Upper lobe of left lung (tissue), 6 donors: ENCODE data around the gene GSDMA. TPM values are rescaled to one million over a fixed set of nuclear protein-coding genes. Genes with fewer than 3 reads are reported as not detected.

Experiments used
- ATAC-seq, 2 donors: fragments of 200-7000 bp; cut with Tn5 transposase; one replicate each; pipeline ENCODE4 v1.9.1; 2022; ENCODE audit warnings: mild to moderate bottlenecking in 2 of 2, moderate library complexity in 2 of 2; ENCODE audit not compliant: low FRiP score in 2 of 2
- DNase-seq, 2 donors: peaks; one replicate each; pipeline ENCODE4 v3.0.0-alpha.2; 2019 to 2020
- H3K27ac ChIP-seq, 4 donors: fragments of 200-600 bp; sonication (generic); one replicate each; pipeline ENCODE4 v1.5.1; 2016 to 2019
- H3K27me3 ChIP-seq, 4 donors: fragments of 200-600 bp; sonication (generic); one replicate each; pipeline ENCODE4 v1.5.1; 2017 to 2019
- H3K36me3 ChIP-seq, 4 donors: fragments of 200-600 bp; sonication (generic); one replicate each; pipeline ENCODE4 v1.5.1; 2016 to 2019
- H3K4me1 ChIP-seq, 4 donors: fragments of 200-600 bp; sonication (generic); one replicate each; pipeline ENCODE4 v1.5.1; 2018 to 2019
- H3K4me3 ChIP-seq, 4 donors: fragments of 200-600 bp; sonication (generic); one replicate each; pipeline ENCODE4 v1.5.1; 2017 to 2019; ENCODE audit warnings: mild to moderate bottlenecking in 2 of 4, moderate library complexity in 1 of 4
- H3K9me3 ChIP-seq, 4 donors: fragments of 200-600 bp; sonication (generic); one replicate each; pipeline ENCODE4 v1.5.1; 2018 to 2019
- EP300 ChIP-seq, 4 donors: sonication (generic); formaldehyde crosslinking; IDR thresholded peaks; one replicate each; pipeline ENCODE4 v1.5.1; 2017; ENCODE audit warnings: antibody characterized with exemption in 4 of 4, control low read depth in 2 of 4
- POLR2A ChIP-seq, 4 donors: fragments of 450-650 bp; IDR thresholded peaks; one replicate each; pipeline ENCODE4 v1.5.1; 2016 to 2017; ENCODE audit warnings: antibody characterized with exemption in 4 of 4, mild to moderate bottlenecking in 2 of 4
- POLR2AphosphoS5 ChIP-seq, 2 donors: sonication (generic); formaldehyde crosslinking; IDR thresholded peaks; one replicate each; pipeline ENCODE4 v1.5.1; 2017; ENCODE audit warnings: antibody characterized with exemption in 2 of 2
- WGBS, 2 donors: methylation state at CpG; one replicate each; pipeline ENCODE4 v1.1.5; 2017 to 2018; 5-methylcytosine and 5-hydroxymethylcytosine counted together
- total RNA-seq, 6 donors: library from RNA; depleted of rRNA in 4 of 6; stranded (reverse); fragments of >200 nt in 4 of 6; gene quantifications; one replicate each; pipeline versions ENCODE4 v1.1.0 to v1.2.1, GENCODE V29; 2016 to 2021
- TF ChIP-seq, protein P1 (sequence below), 6 experiments: fragments of 450-650 bp in 4 of 6; fragments of 200-600 bp in 2 of 6; sonication (generic) in 2 of 6; IDR thresholded peaks; one replicate each; pipeline ENCODE4 v1.5.1; 2016 to 2019; ENCODE audit warnings: antibody characterized with exemption in 6 of 6
- donor health status: DM: no; HTN: no; CAD: no; lungs with moderate emphysema.
- donor health status: DM: no; HTN: yes; CAD: no; lungs with severe emphysema.

Gene GSDMA
- total RNA-seq, 6 donors from 2014 or later: 0.14 to 0.61 (median 0.51) TPM; not detected in 2

DNA sequence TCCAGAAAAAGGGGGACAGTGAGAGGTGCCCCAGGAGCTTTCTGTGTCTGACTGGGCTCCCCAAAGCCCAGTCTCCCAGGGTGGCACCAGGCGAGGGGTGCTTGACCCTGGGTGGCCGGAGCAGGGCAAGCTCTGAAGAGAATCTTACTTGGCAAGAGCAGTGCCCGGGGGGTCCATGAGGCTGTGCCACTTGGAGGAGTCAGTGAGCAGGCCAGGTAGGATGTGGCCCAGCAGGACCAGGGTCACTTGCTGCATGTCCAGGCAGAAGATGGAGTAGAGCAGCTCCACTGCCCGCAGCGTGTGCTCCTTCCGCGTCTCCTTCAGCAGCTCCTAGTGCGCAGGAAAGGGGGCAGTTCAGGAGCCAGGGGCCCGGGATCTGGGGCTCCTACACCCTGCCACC, 59.7 kb downstream of the GSDMA start:
- no peak for ATAC-seq
- peak overlapping the region in 2 of 4 donors; percentile 2 to 20 for H3K4me3 ChIP-seq
- H3K4me1 ChIP-seq: peaks cover 86 to 97% (median 89%) of the 10 kb centered on the region in 4 donors
- no peaks in the 10 kb centered on the region for H3K9me3 ChIP-seq
- peak overlapping the region; percentile 69 to 83 (median 79) for H3K27ac ChIP-seq
- no peaks in the 10 kb centered on the region for H3K27me3 ChIP-seq
- TF ChIP-seq POLR2A (IDR thresholded peaks at IDR 0.05) (no peak), EP300 (IDR thresholded peaks at IDR 0.05) (no peak), POLR2AphosphoS5 (IDR thresholded peaks at IDR 0.05) (no peak)
- TF ChIP-seq, protein P1, sequence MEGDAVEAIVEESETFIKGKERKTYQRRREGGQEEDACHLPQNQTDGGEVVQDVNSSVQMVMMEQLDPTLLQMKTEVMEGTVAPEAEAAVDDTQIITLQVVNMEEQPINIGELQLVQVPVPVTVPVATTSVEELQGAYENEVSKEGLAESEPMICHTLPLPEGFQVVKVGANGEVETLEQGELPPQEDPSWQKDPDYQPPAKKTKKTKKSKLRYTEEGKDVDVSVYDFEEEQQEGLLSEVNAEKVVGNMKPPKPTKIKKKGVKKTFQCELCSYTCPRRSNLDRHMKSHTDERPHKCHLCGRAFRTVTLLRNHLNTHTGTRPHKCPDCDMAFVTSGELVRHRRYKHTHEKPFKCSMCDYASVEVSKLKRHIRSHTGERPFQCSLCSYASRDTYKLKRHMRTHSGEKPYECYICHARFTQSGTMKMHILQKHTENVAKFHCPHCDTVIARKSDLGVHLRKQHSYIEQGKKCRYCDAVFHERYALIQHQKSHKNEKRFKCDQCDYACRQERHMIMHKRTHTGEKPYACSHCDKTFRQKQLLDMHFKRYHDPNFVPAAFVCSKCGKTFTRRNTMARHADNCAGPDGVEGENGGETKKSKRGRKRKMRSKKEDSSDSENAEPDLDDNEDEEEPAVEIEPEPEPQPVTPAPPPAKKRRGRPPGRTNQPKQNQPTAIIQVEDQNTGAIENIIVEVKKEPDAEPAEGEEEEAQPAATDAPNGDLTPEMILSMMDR (IDR thresholded peaks at IDR 0.05): no peak
- peaks cover 5 to 60% (median 29%) of the 10 kb centered on the region in 4 donors for H3K36me3 ChIP-seq
- DNase-seq: no peak
- WGBS, 2 donors: 89% methylated on average over 8 of the region's 9 CpGs; no CpG with 5 or more reads in 1 of the 2 donors

DNA sequence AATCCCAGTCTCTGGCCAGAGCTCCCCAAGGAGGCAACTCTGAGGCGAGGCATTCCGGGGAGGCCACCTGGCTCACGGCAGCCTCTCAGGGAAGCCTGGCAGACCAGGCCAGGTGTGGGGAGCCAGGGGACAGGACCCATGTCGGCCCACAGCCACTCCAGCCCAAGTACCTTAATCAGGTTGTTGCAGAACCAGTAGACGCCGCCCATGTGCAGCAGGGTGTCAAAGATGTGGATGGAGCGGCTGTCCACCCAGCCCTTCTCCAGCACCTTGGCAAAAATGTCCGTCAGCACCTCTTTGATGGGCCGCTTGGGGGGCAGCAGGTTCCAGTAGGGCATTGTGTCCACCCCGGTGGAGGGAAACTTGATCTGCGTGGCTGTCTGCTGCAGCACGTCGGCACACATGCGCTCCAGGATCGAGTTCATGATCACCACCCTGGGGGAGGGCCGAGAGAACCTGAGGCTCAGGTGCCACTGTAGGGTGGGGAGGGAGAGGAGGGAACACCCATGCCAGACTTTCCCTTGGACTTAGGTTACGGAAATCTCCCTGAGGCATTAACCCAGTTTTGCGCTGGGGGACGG, 60.2 kb downstream of the GSDMA start:
- Histone ChIP-seq H3K9me3 (no peaks in the 10 kb centered on the region), H3K4me3 (peak overlapping the region in 2 of 4 donors; percentile 2 to 20), H3K27ac (peak overlapping the region; percentile 69 to 83 (median 79)), H3K4me1 (peaks cover 81 to 92% (median 84%) of the 10 kb centered on the region in 4 donors), H3K27me3 (no peaks in the 10 kb centered on the region), H3K36me3 (peaks cover 5 to 65% (median 32%) of the 10 kb centered on the region in 4 donors)
- ATAC-seq (peak in 1 of 2 donors; percentile 45), DNase-seq (peak; percentile 57 to 85)
- TF ChIP-seq POLR2AphosphoS5 (IDR thresholded peaks at IDR 0.05): no peak
- TF ChIP-seq POLR2A (IDR thresholded peaks at IDR 0.05): peak in 1 of 4 donors; percentile 11
- TF ChIP-seq, protein P1 (IDR thresholded peaks at IDR 0.05): peak in 1 of 6 experiments; percentile 5
- no peak for TF ChIP-seq EP300 (IDR thresholded peaks at IDR 0.05)
- WGBS, 2 donors: 52 to 64% methylated on average over 4 to 19 of the region's 19 CpGs

DNA sequence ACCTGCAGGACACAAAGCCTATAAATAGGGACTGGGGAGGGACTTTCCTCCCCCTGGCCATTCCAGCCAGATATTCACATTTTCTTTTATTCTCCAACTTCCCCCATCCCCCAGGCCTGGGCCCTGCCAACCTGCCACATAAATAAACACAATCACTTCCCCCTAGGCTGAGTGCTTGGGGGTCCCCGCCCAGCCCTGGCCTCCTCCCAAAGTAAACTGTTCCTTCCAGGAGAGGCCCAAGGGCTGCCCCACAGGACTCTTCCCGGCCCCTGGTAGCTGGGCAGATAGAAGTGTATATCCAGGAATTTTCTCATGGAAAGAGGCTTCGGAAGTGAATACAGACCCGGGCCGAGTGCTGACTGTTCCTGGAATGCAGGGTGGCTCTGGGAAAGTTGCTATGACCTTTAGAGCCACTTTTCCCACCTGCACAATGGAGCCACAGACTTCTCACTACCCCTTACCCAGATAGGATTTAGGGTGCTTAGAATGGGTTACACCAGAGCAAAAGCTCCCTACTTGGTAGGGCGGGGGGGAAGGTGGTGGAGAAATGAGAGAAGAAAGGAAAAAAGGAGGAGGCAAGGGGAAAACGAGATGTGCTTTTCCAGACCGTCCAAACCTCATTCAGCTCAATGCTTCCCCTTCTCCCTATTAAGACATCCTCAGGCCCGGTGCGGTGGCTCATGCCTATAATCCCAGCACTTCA, 60.9 kb downstream of the GSDMA start:
- WGBS, 2 donors: 38 to 49% methylated on average over 10 of the region's 10 CpGs
- Histone ChIP-seq H3K27me3 (no peaks in the 10 kb centered on the region), H3K4me3 (peak overlapping the region in 1 of 4 donors; percentile 20), H3K27ac (peak overlapping the region; percentile 69 to 83 (median 79)), H3K9me3 (no peaks in the 10 kb centered on the region), H3K4me1 (peaks cover 74 to 85% (median 77%) of the 10 kb centered on the region in 4 donors), H3K36me3 (peaks cover 9 to 72% (median 39%) of the 10 kb centered on the region in 4 donors)
- DNase-seq: peak in 1 of 2 donors; percentile 87
- peak; percentile 2 to 70 for ATAC-seq
- TF ChIP-seq, protein P1 (IDR thresholded peaks at IDR 0.05): no peak
- TF ChIP-seq POLR2A (IDR thresholded peaks at IDR 0.05): no peak
- TF ChIP-seq EP300 (IDR thresholded peaks at IDR 0.05): peak; percentile 23 to 97 (median 54)
- TF ChIP-seq POLR2AphosphoS5 (IDR thresholded peaks at IDR 0.05): peak; percentile 67 to 87

DNA sequence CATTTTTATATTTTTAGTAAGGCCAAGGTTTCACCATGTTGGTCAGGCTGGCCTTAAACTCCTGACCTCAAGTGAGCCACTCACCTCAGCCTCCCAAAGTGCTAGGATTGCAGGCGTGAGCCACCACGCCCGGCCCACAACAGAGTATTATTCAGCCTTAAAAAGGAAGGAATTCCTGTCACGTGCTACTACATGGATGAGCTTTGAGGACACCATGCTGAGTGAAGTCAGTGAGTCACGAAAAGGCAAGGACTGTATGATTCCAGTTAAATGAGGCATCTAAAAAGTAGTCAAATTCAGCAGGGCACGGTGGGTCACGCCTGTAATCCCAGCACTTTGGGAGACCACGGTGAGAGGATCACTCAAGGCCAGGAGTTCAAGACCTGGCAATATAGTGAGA, 62.1 kb downstream of the GSDMA start:
- H3K4me1 ChIP-seq: peaks cover 65 to 73% (median 68%) of the 10 kb centered on the region in 4 donors
- 81 to 85% methylated on average over 8 of the region's 8 CpGs for WGBS, 2 donors
- no peaks in the 10 kb centered on the region for H3K27me3 ChIP-seq
- no peak overlapping the region for H3K4me3 ChIP-seq
- peaks cover 15 to 75% (median 44%) of the 10 kb centered on the region in 4 donors for H3K36me3 ChIP-seq
- H3K9me3 ChIP-seq: no peaks in the 10 kb centered on the region
- DNase-seq: no peak
- peak overlapping the region in 3 of 4 donors; percentile 78 to 83 (median 80) for H3K27ac ChIP-seq
- TF ChIP-seq POLR2A (IDR thresholded peaks at IDR 0.05): no peak
- TF ChIP-seq, protein P1 (IDR thresholded peaks at IDR 0.05): no peak
- TF ChIP-seq EP300 (IDR thresholded peaks at IDR 0.05): no peak
- no peak for TF ChIP-seq POLR2AphosphoS5 (IDR thresholded peaks at IDR 0.05)
- no peak for ATAC-seq
